Ectodermal cell (in vitro differentiated cells): ENCODE data around the gene CCM2L.

Source experiments
- H3K27ac ChIP-seq: 2 replicates; pipeline ENCODE4 v1.7.0; 2013; ENCODE audit warnings: mild to moderate bottlenecking, low read depth, low read length; ENCODE audit not compliant: insufficient read depth, poor library complexity, severe bottlenecking
- H3K27me3 ChIP-seq: 2 replicates; pipeline ENCODE4 v1.7.0; 2013; ENCODE audit warnings: mild to moderate bottlenecking, low read length; ENCODE audit not compliant: insufficient read depth, control insufficient read depth, poor library complexity, severe bottlenecking
- H3K36me3 ChIP-seq: one replicate; pipeline ENCODE4 v1.7.0; 2013; ENCODE audit warnings: low read length; ENCODE audit not compliant: control insufficient read depth, insufficient read depth
- H3K4me1 ChIP-seq: one replicate; pipeline ENCODE4 v1.7.0; 2013; ENCODE audit warnings: low read length; ENCODE audit not compliant: control insufficient read depth, insufficient read depth
- H3K4me3 ChIP-seq: 2 replicates; pipeline ENCODE4 v1.7.0; 2013; ENCODE audit warnings: low read depth, low read length, control low read depth; ENCODE audit not compliant: insufficient read depth
- H3K9me3 ChIP-seq: 2 replicates; pipeline ENCODE4 v1.7.0; 2013; ENCODE audit warnings: mild to moderate bottlenecking, low read length, moderate library complexity; ENCODE audit not compliant: control insufficient read depth
- WGBS, 2 experiments: methylation state at CpG; one replicate each; pipeline ENCODE4 v1.1.7; 2013; ENCODE audit warnings: missing lambda C conversion rate in 2 of 2; 5-methylcytosine and 5-hydroxymethylcytosine counted together

Gene CCM2L

DNA sequence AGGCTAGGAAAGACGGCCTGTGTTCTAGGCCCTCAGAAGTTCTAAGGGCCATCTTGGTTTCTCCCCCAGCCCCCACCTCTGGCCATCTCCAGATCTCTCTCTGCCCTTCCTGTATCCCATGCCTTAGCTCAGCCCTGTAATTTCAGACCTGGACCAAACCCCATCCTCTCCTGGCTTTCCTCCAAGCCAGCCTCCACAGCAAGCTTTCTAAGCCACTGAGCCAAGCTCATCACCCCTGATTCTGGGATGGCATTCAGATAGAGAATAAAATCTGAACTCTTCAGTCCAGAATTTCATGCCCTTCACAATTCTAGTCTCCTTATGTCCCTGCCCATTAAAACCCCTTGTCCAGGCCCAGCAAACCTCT, 18.9 kb upstream of the CCM2L start:
- no peaks in the 10 kb centered on the region for H3K9me3 ChIP-seq
- no peaks in the 10 kb centered on the region for H3K36me3 ChIP-seq
- peaks cover 36% of the 10 kb centered on the region for H3K27me3 ChIP-seq
- H3K27ac ChIP-seq, result no peak overlapping the region
- H3K4me1 ChIP-seq, result peaks cover 5% of the 10 kb centered on the region
- WGBS, 2 experiments, result 90 to 91% methylated on average over 1 of the region's 1 CpG
- H3K4me3 ChIP-seq, result no peak overlapping the region

DNA sequence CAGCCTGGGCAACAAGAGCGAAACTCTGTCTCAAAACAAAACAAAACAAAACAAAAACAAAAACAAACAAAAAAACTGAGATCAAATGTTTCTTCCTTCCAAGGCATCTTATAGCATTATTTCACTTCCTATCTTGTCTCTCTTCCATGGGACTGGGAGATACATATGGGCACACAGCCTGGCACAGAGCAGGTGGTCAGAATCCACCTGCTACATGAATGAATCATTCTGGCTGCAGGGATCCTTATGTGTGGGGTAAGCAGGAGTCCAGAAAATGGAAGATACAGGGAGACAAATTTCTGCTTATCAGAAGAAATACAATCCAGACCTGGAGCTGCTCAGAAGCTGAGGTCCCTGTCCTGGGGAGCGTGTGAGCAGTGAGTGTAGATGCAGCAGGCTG, 18.2 kb upstream of the CCM2L start:
- 61 to 65% methylated on average over 2 of the region's 2 CpGs for WGBS, 2 experiments
- H3K27me3 ChIP-seq, result peaks cover 36% of the 10 kb centered on the region
- peaks cover 5% of the 10 kb centered on the region for H3K4me1 ChIP-seq
- H3K27ac ChIP-seq, result no peak overlapping the region
- H3K36me3 ChIP-seq, result no peaks in the 10 kb centered on the region
- no peak overlapping the region for H3K4me3 ChIP-seq
- no peaks in the 10 kb centered on the region for H3K9me3 ChIP-seq

DNA sequence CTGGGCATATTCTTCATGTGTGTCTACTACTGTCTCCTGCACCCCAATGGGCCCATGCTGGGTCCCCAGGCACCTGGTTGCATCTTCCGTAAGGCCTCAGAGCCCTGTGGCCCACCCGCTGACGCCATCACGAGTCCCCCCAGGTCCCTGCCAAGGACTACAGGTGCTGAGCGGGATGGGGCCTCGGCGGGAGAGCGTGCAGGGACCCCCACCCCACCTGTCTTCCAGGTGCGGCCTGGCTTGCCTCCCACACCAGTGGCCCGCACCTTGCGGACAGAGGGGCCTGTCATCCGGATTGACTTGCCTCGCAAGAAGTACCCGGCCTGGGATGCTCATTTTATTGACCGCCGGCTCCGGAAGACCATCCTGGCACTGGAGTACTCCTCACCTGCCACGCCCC, 13.2 kb upstream of the CCM2L start:
- Histone ChIP-seq H3K27ac (no peak overlapping the region), H3K4me3 (no peak overlapping the region), H3K36me3 (no peaks in the 10 kb centered on the region), H3K27me3 (peaks cover 36% of the 10 kb centered on the region), H3K9me3 (no peaks in the 10 kb centered on the region), H3K4me1 (peaks cover 5% of the 10 kb centered on the region)
- WGBS, 2 experiments, result 94 to 97% methylated on average over 18 of the region's 18 CpGs

DNA sequence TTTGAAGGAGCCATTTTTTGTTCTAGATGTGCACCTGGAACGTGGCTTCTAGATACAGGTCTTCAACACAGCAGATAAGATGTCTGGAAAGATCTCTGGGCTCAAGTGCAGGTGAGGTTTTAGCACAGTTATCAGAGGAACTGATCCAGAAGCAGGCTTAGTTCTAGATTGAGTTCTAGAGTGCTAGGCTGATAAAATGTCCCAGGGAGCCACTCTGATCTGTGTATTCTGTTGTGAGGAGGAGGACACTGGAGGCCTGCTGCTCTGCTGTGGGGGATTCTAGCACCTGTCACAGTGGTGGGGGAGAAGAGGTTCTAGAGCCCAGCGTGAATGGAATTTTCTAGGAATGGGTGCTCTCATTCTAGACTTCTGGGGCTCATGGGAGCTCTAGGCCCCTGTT, 12.0 kb upstream of the CCM2L start:
- WGBS, 2 experiments, result 79 to 81% methylated on average over 2 of the region's 2 CpGs
- H3K9me3 ChIP-seq, result no peaks in the 10 kb centered on the region
- no peak overlapping the region for H3K4me3 ChIP-seq
- no peaks in the 10 kb centered on the region for H3K36me3 ChIP-seq
- H3K27ac ChIP-seq, result no peak overlapping the region
- peaks cover 28% of the 10 kb centered on the region for H3K27me3 ChIP-seq
- H3K4me1 ChIP-seq, result peaks cover 5% of the 10 kb centered on the region

DNA sequence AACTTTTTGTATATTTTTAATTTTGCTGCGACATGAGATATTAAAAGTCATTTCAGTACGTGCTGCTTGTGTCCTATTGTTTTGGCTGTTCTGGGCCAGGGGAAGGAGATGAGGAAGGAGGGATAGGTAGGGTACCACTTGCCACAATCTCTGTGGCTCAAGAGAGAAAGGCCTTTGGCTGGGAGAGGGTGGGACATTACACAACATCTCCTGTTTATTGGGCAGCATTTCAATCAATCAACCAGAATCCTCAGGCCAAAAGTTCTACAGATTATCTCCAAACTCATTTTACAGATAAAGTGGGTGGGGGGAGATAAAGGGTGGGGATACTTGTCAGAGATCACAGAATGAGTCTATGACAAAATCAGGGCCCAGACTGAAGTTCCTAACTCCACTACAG, 6.9 kb upstream of the CCM2L start:
- Histone ChIP-seq H3K4me1 (peaks cover 11% of the 10 kb centered on the region), H3K9me3 (no peaks in the 10 kb centered on the region), H3K4me3 (no peak overlapping the region), H3K36me3 (no peaks in the 10 kb centered on the region), H3K27me3 (no peaks in the 10 kb centered on the region), H3K27ac (no peak overlapping the region)
- WGBS, 2 experiments, result 89 to 94% methylated on average over 2 of the region's 2 CpGs

DNA sequence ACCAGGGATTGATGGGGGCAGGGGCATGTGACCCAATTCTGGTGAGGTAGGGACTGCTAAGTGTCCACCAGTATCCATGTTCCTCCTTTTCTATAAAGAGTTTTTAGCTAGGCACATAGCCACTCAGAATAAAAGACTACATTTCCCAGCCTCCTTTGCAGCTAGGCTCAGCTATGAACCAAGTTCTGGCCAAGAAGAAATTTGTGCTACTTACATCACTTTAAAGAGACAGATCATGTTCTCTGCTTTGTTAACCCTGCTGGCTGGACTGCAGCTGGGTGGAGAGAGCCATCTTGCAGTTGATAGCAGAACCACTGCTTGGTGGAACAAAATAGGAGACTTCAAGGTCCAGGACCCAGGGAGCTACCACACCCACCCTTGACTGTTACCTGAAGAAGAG, 5.3 kb upstream of the CCM2L start:
- Histone ChIP-seq H3K4me3 (no peak overlapping the region), H3K27ac (no peak overlapping the region), H3K36me3 (no peaks in the 10 kb centered on the region), H3K9me3 (no peaks in the 10 kb centered on the region), H3K4me1 (peaks cover 11% of the 10 kb centered on the region), H3K27me3 (no peaks in the 10 kb centered on the region)

DNA sequence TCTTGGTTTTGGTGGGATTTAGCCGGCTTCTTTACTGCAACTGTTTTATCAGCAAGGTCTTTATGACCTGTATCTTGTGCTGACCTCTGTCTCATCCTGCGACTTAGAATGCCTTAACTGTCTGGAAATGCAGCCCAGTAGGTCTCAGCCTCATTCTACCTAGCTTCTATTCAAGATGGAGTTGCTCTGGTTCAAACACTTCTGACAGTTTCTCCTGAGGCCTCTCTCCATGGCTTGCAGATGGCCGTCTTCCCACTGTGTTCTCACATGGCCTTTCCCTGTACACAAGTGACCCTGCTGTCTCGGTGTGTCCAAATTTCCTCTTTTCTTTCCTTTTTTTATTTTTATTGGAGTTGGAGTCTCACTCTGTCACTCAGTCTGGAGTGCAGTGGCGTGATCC, 4.2 kb upstream of the CCM2L start:
- WGBS, 2 experiments, result 92% methylated on average over 5 of the region's 5 CpGs
- no peaks in the 10 kb centered on the region for H3K27me3 ChIP-seq
- H3K27ac ChIP-seq, result no peak overlapping the region
- H3K9me3 ChIP-seq, result no peaks in the 10 kb centered on the region
- no peak overlapping the region for H3K4me3 ChIP-seq
- H3K4me1 ChIP-seq, result peaks cover 11% of the 10 kb centered on the region
- no peaks in the 10 kb centered on the region for H3K36me3 ChIP-seq

DNA sequence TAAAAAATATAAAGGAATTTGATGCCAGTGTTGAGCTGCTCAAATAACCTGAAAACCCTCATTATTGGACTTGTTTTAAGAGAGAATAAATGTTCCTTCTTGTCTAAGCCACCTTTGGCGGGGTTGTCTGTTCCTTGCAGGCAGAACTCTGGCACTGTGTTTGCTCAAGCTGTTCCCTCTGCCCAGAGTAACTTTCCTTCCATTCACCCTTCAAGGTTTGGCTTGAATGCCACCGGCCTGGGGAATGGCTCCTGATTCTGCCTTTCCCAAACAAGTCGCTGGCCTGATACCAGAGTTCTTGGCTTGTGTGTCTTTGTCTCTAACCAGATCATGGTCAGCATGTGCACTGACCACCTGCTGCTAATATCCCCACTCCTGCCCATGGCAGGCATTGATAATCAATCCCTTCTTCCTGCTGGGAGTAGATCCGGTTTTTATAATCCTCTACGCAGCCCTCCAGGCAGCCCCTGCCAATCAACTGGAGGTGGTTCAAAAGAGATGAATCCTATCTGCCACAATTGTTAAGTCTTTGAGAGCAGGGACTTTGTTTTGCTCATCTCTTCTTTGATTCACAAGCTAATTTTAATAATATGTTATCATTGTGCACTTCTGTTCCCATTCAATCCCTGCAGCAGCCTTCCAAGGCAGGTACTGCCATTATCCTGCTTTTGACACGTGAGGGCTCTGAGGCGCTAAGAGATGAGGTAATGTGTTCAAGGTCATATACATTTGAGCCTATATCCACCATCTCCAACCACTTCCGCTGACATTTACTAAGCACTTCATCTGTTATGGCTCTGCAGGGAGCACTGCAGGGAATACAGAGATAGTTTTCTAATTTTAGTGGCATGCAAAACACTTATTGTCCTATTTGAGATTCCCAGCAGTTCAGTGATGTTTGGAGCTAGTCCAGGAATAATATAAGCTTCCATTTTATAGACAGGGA, 3.1 kb upstream of the CCM2L start:
- H3K27me3 ChIP-seq, result no peaks in the 10 kb centered on the region
- no peak overlapping the region for H3K4me3 ChIP-seq
- WGBS, 2 experiments, result 42 to 45% methylated on average over 8 of the region's 8 CpGs
- H3K4me1 ChIP-seq, result peaks cover 11% of the 10 kb centered on the region
- no peak overlapping the region for H3K27ac ChIP-seq
- H3K9me3 ChIP-seq, result no peaks in the 10 kb centered on the region
- H3K36me3 ChIP-seq, result no peaks in the 10 kb centered on the region

DNA sequence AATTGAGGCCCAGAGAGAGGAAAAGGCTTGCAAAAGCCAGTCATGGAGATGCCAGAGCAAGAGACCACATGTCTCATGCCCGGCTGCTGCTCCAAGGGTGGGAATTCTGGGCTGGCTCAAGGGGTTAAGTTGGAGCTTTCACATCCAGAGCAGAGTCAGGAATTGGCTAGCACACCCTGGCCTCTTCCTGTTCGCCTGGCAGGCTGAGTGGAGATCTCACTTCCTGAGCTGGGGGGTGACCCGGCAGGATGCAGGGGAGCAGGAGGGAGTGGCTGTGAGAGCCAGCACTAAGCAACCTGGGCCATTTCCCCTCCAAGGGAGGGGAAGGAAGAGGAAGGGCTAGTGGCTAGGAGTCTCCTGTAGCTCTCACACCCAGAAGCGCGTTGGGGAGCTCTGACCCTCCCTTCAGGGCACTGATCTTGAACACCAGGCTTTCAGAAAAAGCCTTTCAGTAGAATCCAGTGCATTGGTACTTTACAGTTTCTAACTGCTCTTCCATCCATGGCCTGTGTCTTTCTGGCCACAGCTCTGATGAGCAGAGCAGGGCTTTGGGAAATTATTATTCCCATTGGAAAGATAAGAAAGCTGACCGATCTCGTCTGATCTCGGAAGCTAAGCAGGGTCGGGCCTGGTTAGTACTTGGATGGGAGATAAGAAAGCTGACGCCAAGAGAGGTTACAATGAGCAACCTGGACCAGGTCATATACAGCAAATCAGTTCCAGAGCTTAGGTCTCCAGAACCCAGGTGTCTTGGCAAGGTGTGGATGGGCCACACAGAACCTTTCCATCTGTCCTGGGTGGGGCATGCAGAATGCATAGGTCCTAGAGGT, 2.2 kb upstream of the CCM2L start:
- Histone ChIP-seq H3K4me3 (no peak overlapping the region), H3K27ac (no peak overlapping the region), H3K4me1 (peaks cover 11% of the 10 kb centered on the region), H3K36me3 (no peaks in the 10 kb centered on the region), H3K27me3 (no peaks in the 10 kb centered on the region), H3K9me3 (no peaks in the 10 kb centered on the region)
- WGBS, 2 experiments, result 64% methylated on average over 10 of the region's 10 CpGs

DNA sequence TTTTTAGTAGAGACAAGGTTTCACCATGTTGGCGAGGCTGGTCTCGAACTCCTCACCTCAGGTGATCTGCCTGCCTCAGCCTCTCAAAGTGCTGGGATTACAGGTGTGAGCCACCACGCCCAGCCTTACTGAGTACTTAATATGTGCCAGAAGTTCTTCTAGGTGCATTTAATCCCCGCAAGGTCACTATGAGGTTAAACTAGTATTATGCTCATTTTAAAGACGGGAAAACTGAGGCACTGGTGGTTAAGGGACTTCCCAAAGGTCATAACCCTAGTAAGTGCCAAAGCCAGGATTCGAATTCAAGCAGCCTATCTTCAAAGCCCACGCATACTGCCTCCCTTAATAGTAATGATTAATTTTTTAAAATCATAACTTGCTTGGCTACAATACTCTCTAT, 674 bp upstream of the CCM2L start:
- no peaks in the 10 kb centered on the region for H3K36me3 ChIP-seq
- no peaks in the 10 kb centered on the region for H3K27me3 ChIP-seq
- no peaks in the 10 kb centered on the region for H3K9me3 ChIP-seq
- no peak overlapping the region for H3K27ac ChIP-seq
- WGBS, 2 experiments, result 91 to 97% methylated on average over 7 of the region's 7 CpGs
- no peak overlapping the region for H3K4me3 ChIP-seq
- peaks cover 11% of the 10 kb centered on the region for H3K4me1 ChIP-seq
